Activated CD4-positive, CD25-positive, alpha-beta regulatory T cell treated with anti-CD3 and anti-CD28 coated beads, Interleukin-2, amount 50 U/mL, for 72 hours (primary cell): ENCODE results near the gene ATP10A.
A peak's percentile ranks its signal among the peaks of the same experiment; 100 is the strongest.

Experiments used
- DNase-seq: peaks from one replicate; pipeline ENCODE4 v3.0.0; 2021

ATP10A gene, protein sequence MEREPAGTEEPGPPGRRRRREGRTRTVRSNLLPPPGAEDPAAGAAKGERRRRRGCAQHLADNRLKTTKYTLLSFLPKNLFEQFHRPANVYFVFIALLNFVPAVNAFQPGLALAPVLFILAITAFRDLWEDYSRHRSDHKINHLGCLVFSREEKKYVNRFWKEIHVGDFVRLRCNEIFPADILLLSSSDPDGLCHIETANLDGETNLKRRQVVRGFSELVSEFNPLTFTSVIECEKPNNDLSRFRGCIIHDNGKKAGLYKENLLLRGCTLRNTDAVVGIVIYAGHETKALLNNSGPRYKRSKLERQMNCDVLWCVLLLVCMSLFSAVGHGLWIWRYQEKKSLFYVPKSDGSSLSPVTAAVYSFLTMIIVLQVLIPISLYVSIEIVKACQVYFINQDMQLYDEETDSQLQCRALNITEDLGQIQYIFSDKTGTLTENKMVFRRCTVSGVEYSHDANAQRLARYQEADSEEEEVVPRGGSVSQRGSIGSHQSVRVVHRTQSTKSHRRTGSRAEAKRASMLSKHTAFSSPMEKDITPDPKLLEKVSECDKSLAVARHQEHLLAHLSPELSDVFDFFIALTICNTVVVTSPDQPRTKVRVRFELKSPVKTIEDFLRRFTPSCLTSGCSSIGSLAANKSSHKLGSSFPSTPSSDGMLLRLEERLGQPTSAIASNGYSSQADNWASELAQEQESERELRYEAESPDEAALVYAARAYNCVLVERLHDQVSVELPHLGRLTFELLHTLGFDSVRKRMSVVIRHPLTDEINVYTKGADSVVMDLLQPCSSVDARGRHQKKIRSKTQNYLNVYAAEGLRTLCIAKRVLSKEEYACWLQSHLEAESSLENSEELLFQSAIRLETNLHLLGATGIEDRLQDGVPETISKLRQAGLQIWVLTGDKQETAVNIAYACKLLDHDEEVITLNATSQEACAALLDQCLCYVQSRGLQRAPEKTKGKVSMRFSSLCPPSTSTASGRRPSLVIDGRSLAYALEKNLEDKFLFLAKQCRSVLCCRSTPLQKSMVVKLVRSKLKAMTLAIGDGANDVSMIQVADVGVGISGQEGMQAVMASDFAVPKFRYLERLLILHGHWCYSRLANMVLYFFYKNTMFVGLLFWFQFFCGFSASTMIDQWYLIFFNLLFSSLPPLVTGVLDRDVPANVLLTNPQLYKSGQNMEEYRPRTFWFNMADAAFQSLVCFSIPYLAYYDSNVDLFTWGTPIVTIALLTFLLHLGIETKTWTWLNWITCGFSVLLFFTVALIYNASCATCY (N-terminal part only)

DNA sequence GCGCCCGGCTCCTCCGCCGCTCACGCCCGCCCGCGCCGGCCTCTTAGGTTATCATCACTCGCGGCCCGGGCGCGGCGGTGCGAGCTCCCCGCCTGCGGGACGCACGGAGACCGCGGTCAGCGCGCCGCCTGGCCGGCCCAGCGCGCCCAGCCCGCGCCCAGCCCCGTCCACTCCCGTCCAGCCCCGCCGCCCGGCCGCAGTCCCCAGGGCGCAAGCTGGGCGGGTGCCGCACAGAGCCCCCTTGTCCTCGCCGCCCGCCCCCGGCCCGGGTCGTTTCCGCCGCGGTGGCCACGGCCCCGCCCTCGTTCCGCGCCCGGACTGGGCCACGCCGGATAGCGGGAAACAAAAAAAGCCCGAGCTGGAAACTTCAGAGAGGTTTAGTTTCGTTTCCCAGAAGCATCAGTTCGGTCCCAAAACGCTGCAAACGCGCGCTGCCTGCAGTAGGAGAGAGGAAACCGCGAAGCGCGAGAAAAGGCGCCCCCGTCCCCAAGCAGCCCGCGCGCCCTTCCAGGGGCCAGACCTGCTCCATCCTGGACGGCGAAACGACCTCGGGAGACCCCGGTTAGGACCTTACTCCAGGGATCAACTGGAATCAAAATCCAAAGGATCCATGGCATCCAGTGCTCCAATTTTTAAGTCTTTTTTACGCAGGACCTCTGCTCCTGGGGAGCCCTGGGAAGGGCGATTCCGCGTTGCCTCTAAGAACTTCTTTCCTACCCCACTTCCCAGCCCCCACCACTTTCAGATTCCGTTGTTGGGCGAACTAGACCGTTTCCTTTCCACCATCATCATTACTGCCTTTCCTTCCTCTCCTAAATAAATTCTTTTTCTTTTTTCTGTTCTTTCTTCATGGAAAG, at the start of gene ATP10A:
Gene ATP10A (minus strand): TSS at position 217 of the 857 bp plus-strand sequence. CDS start 231 bp downstream, outside the sequence.
- peak; percentile 53 for DNase-seq

DNA sequence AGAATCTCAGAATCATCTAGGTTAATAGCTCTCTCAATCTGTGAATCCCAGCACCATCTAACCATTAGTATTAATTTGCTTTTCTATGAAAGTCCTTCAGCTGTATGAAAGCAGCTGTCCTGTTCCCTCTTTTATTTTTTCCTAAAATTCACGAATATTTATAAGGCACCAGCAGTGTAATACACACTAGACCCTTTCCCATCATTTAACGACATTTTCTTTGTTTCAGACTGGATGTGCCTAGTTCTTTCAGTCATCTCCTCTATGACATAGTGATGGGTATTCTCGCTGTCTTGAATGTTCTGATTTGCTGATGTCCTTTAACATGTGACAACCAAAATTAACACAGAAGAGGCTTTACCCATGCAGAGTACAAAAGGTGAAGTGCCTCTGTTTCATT, 48.9 kb upstream of the ATP10A start:
- DNase-seq: no peak

DNA sequence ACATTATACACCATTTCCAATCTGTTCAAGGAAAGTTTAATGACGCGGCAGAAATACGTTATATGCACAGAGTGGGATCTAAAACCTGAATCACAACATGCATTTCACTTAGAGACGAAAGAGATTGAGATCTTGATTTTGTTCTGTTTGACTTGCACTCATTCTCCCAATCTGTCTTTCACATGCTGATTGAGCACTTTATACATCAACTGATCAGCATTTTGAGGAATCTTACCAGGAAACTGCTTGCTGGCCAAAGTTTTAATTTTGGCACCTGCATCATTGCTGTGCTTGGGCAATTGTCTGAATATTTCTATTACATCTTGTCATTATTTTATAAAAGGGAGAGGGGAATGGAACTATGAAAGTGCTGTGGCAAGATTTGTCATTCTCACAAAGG, 47.7 kb upstream of the ATP10A start:
- no peak for DNase-seq

DNA sequence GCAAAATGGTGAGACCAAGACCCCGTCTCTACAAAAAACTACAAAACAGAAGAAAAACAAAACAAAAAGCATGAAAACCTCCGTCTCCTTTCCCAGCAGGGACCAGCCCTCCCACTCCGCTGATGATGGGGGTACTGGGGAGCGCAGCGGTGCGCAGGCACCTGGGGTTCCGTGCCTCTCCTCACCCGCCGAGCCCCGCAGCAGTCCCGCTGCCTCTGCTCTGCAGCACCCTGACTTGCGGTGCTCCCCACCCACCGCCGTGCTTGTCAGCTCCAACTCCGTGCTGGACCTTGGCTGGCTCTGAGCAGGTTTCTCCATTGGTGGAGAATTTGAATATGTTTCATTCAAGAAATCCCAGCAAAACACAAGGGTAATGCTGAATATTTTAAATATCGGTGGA, 46.7 kb upstream of the ATP10A start:
- DNase-seq: no peak

DNA sequence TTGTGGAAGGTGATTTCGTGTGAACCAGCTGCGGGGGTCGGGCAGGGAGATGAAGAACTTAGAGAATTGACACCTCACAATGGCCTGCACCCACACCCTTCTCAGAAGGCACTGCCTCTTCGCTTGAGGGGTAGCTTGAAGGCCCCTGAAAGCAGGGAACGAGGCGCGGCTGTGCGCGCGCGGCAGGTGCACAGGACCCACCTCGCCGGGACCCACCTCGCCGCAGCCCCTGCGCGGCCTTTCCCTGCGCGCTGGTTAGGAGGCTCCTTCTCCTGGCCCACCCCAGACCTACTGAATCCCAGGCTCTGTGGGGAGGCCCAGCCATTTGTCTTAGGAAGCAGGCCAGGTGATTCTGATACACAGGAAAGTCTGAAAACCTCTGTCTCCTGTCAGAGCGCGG, 46.2 kb upstream of the ATP10A start:
- DNase-seq: no peak

DNA sequence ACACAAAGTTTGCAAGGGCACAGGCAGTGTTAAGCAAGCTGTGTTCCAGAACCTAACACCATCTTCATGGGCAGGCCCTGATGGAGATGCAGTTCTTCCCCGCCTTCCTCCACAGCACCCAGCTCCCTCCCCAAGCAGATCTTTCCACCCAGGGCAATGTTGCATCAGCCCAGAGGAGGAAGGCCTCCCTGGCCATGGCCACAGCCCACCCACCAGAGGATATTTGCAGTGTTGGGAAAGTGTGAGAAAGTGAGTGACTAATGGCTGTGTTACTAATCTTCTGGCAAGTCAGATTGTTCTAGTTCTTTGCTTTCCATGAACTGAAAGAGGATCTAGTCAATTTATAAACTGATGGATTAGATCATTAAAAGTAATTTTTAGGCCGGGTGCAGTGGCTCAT, 42.0 kb upstream of the ATP10A start:
- DNase-seq: no peak

DNA sequence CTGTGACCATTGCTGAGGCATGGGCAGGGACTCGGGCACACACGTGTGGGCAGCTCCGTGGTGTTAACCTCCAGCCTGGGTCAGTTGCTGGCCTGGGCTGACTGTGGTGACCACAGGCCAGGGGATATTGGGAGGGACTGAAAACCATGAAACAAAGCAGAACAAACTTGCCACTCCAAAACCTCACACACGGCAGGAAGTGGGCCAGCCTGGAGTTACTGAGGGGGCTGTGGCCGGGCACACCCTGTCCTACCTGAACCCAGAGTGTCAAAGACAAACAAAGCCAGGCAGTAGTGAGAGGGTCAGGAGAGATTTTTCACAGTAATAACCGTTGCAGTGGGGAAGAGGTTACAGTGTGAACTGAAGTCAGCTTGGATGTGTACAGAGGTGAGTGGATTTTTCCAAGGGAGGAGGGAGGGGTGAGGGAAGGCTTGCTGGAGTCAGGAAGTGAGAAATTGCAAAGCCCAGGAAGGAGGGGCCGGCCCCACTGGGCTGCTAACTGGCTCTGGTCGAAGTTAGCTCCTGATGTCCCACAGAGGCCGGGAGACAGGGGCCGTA, 40.0 kb upstream of the ATP10A start:
- no peak for DNase-seq

DNA sequence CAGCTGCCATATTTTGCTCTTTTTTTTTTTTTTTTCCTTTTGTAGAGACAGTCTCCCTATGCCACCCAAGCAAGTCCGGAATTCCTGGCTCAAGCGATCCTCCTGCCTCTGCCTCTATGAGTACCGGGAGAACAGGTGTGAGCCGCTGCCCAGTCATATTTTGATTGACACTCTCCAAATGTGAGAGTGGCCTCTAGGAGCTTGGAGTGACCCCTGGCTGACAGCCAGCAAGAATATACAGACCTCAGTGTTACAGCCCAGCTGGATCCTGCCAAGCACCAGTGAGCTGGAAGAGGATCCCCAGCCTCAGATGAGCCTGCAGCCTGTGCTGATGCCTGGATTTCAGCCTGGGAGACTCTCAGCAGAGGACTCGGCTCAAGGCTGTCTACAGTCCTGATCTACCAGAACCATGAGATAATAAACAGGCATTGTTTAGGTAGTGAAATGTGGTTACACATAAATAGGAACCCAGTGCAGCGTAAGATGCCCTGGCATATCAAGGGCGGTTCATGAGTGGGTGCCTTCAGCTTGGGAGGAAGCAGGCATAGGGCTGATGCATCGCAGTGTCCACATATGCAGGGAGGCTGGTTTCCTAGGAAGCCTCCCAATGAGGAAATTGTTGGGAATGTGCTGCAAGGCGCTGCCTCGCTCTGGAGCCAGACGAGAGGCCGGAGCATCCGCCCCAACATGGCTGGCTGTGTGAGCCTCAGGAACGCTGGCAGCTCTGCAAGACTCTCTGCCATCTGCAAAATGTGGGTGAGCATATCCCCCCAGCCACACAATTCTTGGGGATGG, 38.9 kb upstream of the ATP10A start:
- DNase-seq: no peak

DNA sequence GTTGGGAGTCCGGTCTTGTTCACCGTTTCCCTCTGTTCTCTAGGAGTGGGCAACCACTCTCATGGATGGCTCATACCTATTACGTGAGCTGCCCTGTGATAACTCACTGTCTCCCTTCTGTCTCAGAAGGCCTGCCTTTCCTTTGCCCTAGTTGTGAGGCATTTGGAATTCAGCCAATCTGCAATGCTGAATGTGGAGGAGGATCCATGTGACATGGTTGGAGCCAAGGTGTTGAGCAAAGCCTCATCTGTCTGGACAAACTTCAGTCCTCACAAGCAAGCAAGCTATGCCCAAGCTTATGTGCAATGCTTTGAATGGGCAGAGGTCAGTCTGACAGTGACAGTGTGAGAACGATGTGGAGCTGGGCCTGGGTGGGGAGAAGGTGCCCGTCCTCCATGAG, 37.8 kb upstream of the ATP10A start:
- no peak for DNase-seq

DNA sequence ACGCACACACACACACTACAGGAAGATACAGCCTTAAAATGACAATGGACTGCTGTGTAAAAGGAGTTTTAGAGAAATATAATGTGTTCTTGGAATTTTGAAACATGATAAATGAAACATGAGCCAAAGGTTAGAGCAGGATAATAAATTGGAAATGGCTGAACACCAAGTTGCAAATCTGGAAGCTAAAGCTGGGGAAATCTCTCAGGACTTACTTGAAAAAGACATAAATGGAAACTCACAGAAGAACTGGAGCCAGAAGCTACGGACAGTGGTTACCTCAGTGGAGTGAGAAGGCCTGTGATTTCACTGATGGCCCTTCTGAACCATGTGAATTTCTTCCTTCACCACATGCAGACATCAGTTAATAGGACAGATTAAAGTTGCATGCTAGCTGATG, 37.3 kb upstream of the ATP10A start:
- DNase-seq: no peak

DNA sequence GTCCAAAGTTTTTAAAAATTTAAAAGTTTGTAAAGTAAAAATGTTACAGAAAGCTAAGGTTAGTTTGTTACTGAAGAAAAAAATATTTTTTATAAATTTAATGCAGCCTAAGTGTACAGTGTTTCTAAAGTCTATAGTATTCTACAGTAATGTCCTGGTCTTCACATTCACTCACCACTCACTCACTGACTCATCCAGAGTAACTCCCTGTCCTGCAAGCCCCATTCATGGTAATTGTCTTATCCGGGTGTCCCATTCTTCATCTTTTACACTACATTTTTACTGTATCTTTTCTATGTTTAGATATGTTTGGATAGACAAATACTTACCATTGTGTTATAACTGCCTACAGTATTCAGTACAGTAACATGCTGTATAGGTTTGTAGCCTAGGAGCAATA, 36.7 kb upstream of the ATP10A start:
- no peak for DNase-seq

DNA sequence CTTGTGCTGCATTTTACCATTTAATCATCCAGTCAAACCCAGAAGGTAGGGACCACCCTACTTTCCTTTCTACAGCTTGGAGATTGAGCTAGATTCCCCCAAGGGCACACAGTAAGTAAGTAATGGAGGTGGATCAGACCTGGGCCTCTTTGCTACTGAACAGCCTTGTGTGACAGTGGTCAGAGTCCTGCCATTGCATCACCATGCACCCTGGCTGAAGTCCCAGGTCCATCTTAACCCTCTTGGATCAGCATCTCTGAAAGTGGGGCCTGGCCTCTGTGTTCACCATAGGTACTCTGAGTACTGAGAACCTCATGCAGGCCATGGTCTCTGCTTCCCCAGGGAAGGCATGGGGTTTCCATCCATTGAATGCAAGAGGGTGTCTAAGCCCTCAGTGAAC, 34.5 kb upstream of the ATP10A start:
- DNase-seq: no peak

DNA sequence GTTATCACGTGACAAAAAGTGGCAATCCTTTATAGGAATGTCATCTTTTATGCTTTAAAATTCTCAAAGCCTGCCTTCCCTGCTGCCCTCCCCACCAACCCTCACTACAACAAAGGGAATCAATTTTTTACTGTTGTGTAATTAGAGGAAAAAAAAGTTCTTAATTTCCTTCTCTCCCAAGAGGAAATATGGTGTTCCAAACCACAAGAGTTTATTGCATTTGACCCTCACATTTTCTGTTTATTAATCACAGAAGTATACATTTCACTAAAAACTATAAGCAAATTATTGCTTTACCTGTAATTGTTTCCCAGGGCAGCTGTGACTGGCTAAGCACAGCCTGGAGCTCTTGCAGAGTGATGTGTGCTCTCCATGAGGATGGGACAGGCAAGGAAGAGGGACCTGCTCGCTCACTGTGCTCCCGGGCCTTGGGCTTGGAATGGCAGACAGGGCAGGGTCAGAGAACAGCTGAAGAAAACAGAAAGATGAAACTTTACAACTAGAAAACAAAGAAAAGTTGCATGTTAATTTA, 31.3 kb upstream of the ATP10A start:
- DNase-seq: no peak

DNA sequence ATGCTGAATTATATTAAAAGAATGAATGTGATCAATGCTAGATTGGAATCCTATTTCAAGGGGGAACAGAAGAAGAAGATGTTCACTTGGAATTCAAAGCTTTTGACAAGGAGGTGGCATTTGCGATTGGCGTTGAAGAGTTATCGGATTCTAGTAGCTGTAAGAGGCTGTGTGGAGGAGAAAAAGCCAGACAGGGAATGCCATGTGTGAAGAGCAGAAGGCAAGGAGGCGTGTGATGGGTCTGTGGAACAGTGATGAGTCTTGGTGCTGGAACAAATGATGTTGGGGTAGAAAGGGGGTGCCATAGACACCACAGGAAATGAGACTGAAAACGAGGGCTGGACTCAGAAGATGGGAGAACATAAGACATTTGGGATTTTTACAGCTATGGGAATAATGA, 30.5 kb upstream of the ATP10A start:
- DNase-seq: no peak

DNA sequence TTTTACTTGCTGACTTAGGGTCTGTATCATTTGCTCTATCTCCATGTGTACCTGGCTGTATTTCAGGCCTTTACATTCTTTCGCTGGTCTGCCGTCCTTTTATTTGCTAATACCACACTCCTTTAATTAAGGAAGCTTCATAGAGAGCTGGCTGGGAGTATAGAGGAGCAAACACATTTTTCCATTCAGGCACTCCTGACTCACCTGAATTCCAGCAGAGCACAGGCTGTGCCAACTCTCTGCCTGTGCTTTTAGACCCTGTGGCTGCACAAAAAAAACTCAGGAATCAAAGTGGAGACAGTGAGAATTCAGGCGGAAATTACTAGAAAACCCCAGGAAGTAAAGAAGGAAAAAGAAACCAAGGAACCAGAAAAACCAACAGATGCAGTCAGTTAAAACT, 29.0 kb upstream of the ATP10A start:
- no peak for DNase-seq

DNA sequence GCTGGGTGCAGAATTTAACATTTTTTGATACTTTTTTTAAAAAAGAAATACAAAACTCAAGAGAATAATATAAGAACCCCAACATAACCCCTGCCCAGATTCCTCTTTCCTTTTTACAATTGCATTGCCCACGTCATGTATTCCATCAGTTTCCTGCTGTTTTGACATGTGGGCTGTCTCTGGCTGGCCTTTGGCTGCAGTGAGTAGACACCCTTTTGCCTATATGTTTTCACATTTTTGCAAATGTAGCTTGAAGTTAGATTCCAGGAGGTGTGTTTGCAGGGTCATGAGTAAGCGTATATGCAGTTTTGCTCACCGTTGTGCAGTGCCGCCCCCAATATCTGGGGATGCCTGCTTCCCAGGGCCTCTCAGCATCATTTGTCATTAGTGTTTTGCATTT, 28.0 kb upstream of the ATP10A start:
- no peak for DNase-seq

DNA sequence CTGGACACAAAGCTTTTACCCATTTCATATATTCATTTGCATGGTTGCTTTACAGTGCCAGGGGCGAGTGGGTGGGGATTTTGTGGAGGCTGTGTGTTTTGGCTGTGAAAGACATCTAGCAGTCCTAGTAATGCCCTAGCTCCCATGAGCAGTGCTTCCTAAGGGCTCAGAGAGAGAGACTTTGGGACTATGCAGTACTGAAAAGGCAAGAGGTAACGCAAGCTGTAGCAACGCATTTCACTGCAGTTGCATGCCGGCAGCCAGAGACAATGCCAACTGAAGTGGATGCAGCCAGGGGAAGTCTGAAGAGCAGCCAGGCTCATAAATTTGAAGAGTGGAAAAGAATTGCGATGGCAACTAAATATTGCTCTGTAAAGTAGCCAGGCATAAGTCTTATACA, 27.4 kb upstream of the ATP10A start:
- DNase-seq: no peak

DNA sequence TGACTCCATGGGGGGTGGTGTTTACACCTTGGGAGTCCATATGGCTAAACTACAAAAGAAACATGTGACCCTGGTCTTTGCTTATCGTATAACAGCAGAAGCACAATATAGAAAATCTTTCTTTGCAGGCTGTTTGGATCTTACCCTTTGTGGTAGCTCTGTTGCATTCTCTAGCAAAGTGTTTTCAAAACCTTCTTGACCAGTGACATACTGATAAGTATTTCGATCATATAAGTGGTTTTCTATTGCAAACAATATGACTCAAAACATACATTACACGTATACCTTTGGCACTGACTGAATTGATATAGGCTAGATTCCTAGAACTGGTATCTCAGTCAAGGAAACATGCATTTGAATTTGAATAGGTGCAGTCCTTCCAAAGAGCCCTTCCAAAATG, 24.7 kb upstream of the ATP10A start:
- DNase-seq: no peak

DNA sequence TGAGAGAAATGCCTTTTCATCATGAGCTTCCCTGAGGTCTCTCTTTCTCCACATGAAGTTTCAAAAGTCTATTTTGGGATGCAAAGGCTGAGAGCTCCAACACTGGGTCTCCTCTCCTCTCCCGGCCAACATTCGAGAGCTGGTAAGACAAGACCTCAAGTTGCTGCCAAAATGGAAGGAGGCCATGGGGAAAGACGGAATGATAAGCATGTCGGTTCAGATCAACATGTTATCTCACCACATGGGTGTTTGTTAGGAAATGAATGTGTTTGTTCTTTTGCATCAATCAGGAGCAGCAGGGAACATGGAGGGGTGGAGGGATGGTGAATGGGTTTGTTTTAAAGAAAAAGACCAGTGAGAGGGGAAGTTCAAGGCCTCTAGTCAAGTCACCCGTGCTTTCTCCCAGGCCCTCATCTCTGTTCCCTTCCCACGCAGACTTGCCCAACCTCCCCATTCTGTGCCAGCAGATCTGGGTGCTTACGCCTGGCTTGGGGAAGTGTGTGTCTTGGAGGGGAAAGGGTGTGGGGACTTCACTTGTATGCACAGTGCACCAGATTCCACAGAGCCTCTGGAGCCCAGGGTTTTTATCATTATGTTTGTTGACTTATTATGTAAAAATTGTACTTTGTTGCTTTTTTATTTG, 23.5 kb upstream of the ATP10A start:
- DNase-seq: no peak

DNA sequence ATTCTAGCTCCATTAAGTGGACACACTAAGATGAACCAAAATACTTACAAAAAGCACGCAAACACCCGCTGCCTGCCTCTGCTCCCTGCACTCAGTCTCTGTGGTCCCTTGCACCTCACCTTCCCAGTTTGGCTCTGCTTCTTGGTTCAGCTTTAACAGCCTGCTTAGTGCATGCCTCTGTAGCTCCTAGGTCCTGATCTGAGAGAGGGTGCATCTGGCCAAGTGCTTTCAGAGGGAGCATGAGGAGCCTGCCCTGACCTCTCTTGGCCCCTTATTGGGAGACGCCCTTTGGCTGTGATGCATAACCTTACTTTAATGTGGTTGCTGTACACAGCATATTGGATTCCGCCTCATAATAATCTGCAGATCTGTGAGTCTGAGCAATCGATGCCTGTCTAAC, 21.2 kb upstream of the ATP10A start:
- no peak for DNase-seq
